Mesenchymal stem cell (in vitro differentiated cells and primary cell): ENCODE data around the gene KCNJ8.

Source experiments
- DNase-seq: peaks from one replicate; pipeline ENCODE4 v3.0.0-alpha.2; 2013
- H2AFZ ChIP-seq: one replicate; pipeline ENCODE4 v1.6.1; 2013; ENCODE audit warnings: low read depth, mild to moderate bottlenecking, control low read depth, inconsistent platforms, low read length, moderate library complexity
- H2AK5ac ChIP-seq: 2 replicates; pipeline ENCODE4 v1.6.1; 2013; ENCODE audit warnings: low read length, moderate library complexity, mild to moderate bottlenecking, inconsistent platforms; ENCODE audit not compliant: severe bottlenecking
- H2BK120ac ChIP-seq: one replicate; pipeline ENCODE4 v1.6.1; 2013; ENCODE audit warnings: low read depth, mild to moderate bottlenecking, inconsistent platforms, low read length, moderate library complexity
- H2BK12ac ChIP-seq, 2 experiments: one replicate each; pipeline ENCODE4 v1.6.1; 2013; ENCODE audit warnings: inconsistent platforms in 2 of 2, low read length in 2 of 2, mild to moderate bottlenecking in 2 of 2, moderate library complexity in 2 of 2, control low read depth in 1 of 2
- H2BK15ac ChIP-seq: one replicate; pipeline ENCODE4 v1.6.1; 2013; ENCODE audit warnings: mild to moderate bottlenecking, low read depth, inconsistent platforms; ENCODE audit not compliant: poor library complexity, severe bottlenecking
- H2BK5ac ChIP-seq: 2 replicates; pipeline ENCODE4 v1.6.1; 2013; ENCODE audit warnings: low read depth, mild to moderate bottlenecking, low read length, control low read depth, inconsistent platforms; ENCODE audit not compliant: poor library complexity, severe bottlenecking
- H3K14ac ChIP-seq, 2 experiments: one replicate each; pipeline ENCODE4 v1.6.1; 2013; ENCODE audit warnings: inconsistent platforms in 2 of 2, low read length in 2 of 2, control low read depth in 1 of 2, mild to moderate bottlenecking in 1 of 2, moderate library complexity in 1 of 2
- H3K18ac ChIP-seq, 2 experiments: one replicate each; pipeline ENCODE4 v1.6.1; 2013; ENCODE audit warnings: inconsistent platforms in 2 of 2, low read length in 2 of 2, control low read depth in 1 of 2, low read depth in 1 of 2, mild to moderate bottlenecking in 1 of 2
- H3K23ac ChIP-seq, 2 experiments: one replicate each; pipeline ENCODE4 v1.6.1; 2013; ENCODE audit warnings: inconsistent platforms in 2 of 2, low read length in 2 of 2, mild to moderate bottlenecking in 2 of 2, moderate library complexity in 2 of 2, control low read depth in 1 of 2
- H3K27ac ChIP-seq: 2 replicates; pipeline ENCODE4 v1.5.1; 2013; ENCODE audit warnings: mild to moderate bottlenecking, moderate library complexity, low read length, control low read depth, inconsistent platforms; ENCODE audit not compliant: poor library complexity, severe bottlenecking
- H3K27me3 ChIP-seq, 2 experiments: 2 replicates each; pipeline versions ENCODE4 v1.6.1 to v1.7.0; 2013; ENCODE audit warnings: low read length in 2 of 2, mild to moderate bottlenecking in 2 of 2, moderate library complexity in 2 of 2, control low read depth in 1 of 2, inconsistent platforms in 1 of 2; ENCODE audit not compliant: control insufficient read depth in 1 of 2, insufficient read depth in 1 of 2
- H3K36me3 ChIP-seq, 2 experiments: 2 replicates each; pipeline versions ENCODE4 v1.6.1 to v1.7.0; 2013; ENCODE audit warnings: low read length in 2 of 2, control low read depth in 1 of 2, inconsistent platforms in 1 of 2, low read depth in 1 of 2, mild to moderate bottlenecking in 1 of 2; ENCODE audit not compliant: insufficient read depth in 2 of 2, control insufficient read depth in 1 of 2
- H3K4ac ChIP-seq, 2 experiments: one replicate each; pipeline ENCODE4 v1.6.1; 2013; ENCODE audit warnings: inconsistent platforms in 2 of 2, low read length in 2 of 2, mild to moderate bottlenecking in 2 of 2, moderate library complexity in 2 of 2, control low read depth in 1 of 2, low read depth in 1 of 2
- H3K4me1 ChIP-seq: 2 replicates; pipeline ENCODE4 v1.6.1; 2013; ENCODE audit warnings: low read depth, low read length, control low read depth; ENCODE audit not compliant: control insufficient read depth, insufficient read depth
- H3K4me2 ChIP-seq: 2 replicates; pipeline ENCODE4 v1.6.1; 2013; ENCODE audit warnings: low read length, mild to moderate bottlenecking, inconsistent platforms; ENCODE audit not compliant: poor library complexity, severe bottlenecking
- H3K4me3 ChIP-seq, 2 experiments: 2 replicates each; pipeline versions ENCODE4 v1.5.1 to v1.7.0; 2013; ENCODE audit warnings: low read length in 2 of 2, mild to moderate bottlenecking in 2 of 2, control low read depth in 1 of 2, low read depth in 1 of 2; ENCODE audit not compliant: insufficient read depth in 1 of 2
- H3K79me1 ChIP-seq: replicated peaks from 2 replicates; pipeline ENCODE4 v1.6.1; 2013; ENCODE audit warnings: mild to moderate bottlenecking, control low read depth, low read length, inconsistent platforms; ENCODE audit not compliant: poor library complexity, severe bottlenecking
- H3K9ac ChIP-seq: 2 replicates; pipeline ENCODE4 v1.7.0; 2013; ENCODE audit warnings: mild to moderate bottlenecking, low read length, moderate library complexity
- H3K9me3 ChIP-seq: 2 replicates; pipeline ENCODE4 v1.7.0; 2013; ENCODE audit warnings: mild to moderate bottlenecking, low read length; ENCODE audit not compliant: control insufficient read depth
- H4K8ac ChIP-seq: one replicate; pipeline ENCODE4 v1.6.1; 2013; ENCODE audit warnings: inconsistent platforms, mild to moderate bottlenecking, low read length, moderate library complexity
- H4K91ac ChIP-seq: one replicate; pipeline ENCODE4 v1.6.1; 2013; ENCODE audit warnings: mild to moderate bottlenecking, low read length, inconsistent platforms
- WGBS: methylation state at CpG from one replicate; pipeline ENCODE4 v1.1.7; 2013; ENCODE audit warnings: mixed read lengths; 5-methylcytosine and 5-hydroxymethylcytosine counted together

Gene KCNJ8

DNA sequence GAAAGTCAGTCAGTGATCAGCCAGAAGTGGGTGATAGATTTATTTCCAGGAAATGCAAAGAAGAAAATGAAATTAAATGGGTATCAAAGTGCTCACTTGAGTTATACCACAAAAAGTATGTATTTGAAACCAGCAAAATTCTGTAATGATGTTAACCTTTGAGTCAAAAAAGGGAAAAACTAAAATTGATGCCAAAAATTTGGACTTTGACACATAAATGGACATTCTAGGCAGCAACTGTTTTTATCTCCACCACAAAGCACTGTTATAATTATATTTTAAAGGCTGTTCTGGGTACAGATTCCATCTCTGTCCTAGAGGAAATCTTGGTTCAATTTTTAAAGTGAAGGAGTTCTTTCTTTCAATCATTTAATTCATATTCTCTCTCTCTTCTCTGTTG lies 31.7 kb upstream of the KCNJ8 start:
- Histone ChIP-seq H2BK12ac (no peak overlapping the region), H3K14ac (no peak overlapping the region), H3K27ac (no peak overlapping the region), H2BK120ac (no peak overlapping the region), H2BK5ac (no peak overlapping the region), H4K91ac (no peak overlapping the region), H4K8ac (no peak overlapping the region), H3K4me1 (no peaks in the 10 kb centered on the region), H3K27me3 (no peaks in the 10 kb centered on the region), H2AK5ac (no peak overlapping the region), H3K9ac (no peak overlapping the region), H3K18ac (no peak overlapping the region), H3K23ac (no peak overlapping the region), H3K4ac (no peak overlapping the region), H3K79me1 (no peaks in the 10 kb centered on the region), H2BK15ac (no peak overlapping the region), H3K4me3 (no peak overlapping the region), H3K9me3 (no peaks in the 10 kb centered on the region), H2AFZ (no peak overlapping the region), H3K4me2 (no peak overlapping the region), H3K36me3 (no peaks in the 10 kb centered on the region)
- DNase-seq: no peak

DNA sequence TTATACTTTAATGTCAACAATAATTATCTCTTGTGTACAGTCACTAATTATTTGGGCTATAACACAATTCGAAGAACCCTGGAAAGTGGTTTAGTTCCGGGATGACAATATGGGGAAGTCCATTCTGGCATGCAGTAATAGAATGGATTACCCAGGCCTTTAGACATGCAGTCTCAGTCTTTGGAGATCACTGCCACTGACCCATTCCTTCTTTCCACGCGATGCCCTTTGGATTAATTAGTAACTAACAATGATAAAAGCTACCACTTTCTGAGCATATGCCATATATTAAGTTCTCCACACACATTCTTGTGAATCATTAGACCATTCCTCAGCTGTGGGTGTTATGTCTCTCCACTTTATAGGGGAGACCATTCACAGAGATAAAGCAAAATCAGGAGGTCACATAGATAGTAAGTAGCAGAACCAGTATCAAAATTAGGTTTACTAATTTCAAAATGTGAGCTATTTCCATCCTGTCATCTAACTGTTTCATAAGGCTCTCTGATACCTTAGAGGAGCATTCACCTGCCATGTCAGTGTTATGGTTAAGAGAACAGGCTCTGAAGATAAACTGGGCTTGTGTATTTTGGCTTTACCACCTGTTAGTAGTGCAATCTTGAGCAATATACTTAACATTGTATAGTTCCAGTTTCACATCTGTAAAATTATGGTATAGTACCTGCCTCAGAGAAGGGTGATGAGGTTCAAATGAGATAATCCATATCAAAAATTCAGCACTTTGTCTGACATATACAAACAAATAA lies 27.2 kb upstream of the KCNJ8 start:
- Histone ChIP-seq H3K18ac (no peak overlapping the region), H2AFZ (no peak overlapping the region), H3K9me3 (no peaks in the 10 kb centered on the region), H2BK15ac (no peak overlapping the region), H3K14ac (no peak overlapping the region), H2AK5ac (no peak overlapping the region), H3K9ac (no peak overlapping the region), H3K23ac (no peak overlapping the region), H2BK120ac (no peak overlapping the region), H3K36me3 (no peaks in the 10 kb centered on the region), H3K4me3 (no peak overlapping the region), H4K8ac (no peak overlapping the region), H3K4ac (no peak overlapping the region), H3K27me3 (no peaks in the 10 kb centered on the region), H3K4me2 (no peak overlapping the region), H4K91ac (no peak overlapping the region), H2BK12ac (no peak overlapping the region), H3K79me1 (no peaks in the 10 kb centered on the region), H3K27ac (peak overlapping the region; percentile 97), H3K4me1 (no peaks in the 10 kb centered on the region), H2BK5ac (peak overlapping the region; percentile 81)
- WGBS: 80% methylated on average over 4 of the region's 4 CpGs
- DNase-seq: no peak

DNA sequence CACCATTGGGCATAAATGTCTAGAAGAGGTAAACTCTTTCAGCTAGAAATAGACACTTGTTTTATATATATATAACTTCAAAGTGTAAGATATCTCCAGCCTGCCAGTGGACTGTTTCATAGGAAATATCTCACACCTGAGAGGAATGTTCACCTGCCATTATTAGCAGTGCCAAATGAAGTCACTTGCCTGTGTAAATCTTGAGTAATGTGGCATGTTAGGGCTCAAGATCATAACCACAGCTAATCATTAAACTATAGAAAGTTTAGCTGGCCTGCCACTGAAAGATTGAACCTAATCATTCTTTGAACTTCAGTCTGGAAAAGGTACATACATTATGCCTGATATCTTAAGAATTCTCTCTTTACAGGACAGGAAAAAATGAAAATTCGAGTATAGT lies 25.5 kb upstream of the KCNJ8 start:
- H2BK12ac ChIP-seq: no peak overlapping the region
- no peaks in the 10 kb centered on the region for H3K9me3 ChIP-seq
- H3K79me1 ChIP-seq: no peaks in the 10 kb centered on the region
- no peak for DNase-seq
- no peak overlapping the region for H3K9ac ChIP-seq
- no peaks in the 10 kb centered on the region for H3K36me3 ChIP-seq
- H3K14ac ChIP-seq: no peak overlapping the region
- H3K18ac ChIP-seq: no peak overlapping the region
- H3K4me2 ChIP-seq: no peak overlapping the region
- no peaks in the 10 kb centered on the region for H3K4me1 ChIP-seq
- H3K4me3 ChIP-seq: no peak overlapping the region
- no peak overlapping the region for H3K23ac ChIP-seq
- H2BK120ac ChIP-seq: no peak overlapping the region
- H3K4ac ChIP-seq: no peak overlapping the region
- no CpG with 5 or more reads among the region's 1 CpG for WGBS
- peak overlapping the region; percentile 56 for H3K27ac ChIP-seq
- no peak overlapping the region for H2AK5ac ChIP-seq
- H4K91ac ChIP-seq: no peak overlapping the region
- H2BK15ac ChIP-seq: no peak overlapping the region
- no peak overlapping the region for H4K8ac ChIP-seq
- H3K27me3 ChIP-seq: no peaks in the 10 kb centered on the region
- H2BK5ac ChIP-seq: no peak overlapping the region
- no peak overlapping the region for H2AFZ ChIP-seq

DNA sequence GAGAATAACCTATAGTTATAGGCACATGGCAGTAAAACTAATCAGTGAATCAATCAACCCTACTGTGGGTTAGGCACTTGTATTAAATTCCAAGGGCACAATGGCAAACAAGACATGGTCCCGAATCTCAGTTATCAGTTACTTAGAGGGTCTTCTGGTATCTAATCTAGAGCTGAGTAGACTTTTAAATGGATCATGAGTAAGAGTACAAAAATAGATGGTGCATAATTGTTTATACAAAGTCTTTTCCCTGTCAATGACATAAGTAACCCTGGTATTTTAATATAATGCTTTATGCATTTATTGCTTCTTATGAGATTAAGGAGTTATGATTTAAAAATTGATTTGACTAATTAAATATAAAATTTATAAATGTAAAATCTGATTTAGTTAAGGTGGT lies 23.0 kb upstream of the KCNJ8 start:
- WGBS: 100% methylated on average over 1 of the region's 1 CpG

More for the DNA sequence above, 23.0 kb upstream of the KCNJ8 start:
- no peaks in the 10 kb centered on the region for H3K27me3 ChIP-seq
- H2BK15ac ChIP-seq: no peak overlapping the region
- no peak overlapping the region for H3K9ac ChIP-seq
- H3K23ac ChIP-seq: no peak overlapping the region
- no peak overlapping the region for H2BK12ac ChIP-seq
- peaks cover 2% of the 10 kb centered on the region for H3K4me1 ChIP-seq
- H4K8ac ChIP-seq: no peak overlapping the region
- no peak overlapping the region for H2BK5ac ChIP-seq
- no peak overlapping the region for H3K4me3 ChIP-seq
- no peaks in the 10 kb centered on the region for H3K36me3 ChIP-seq
- no peak overlapping the region for H4K91ac ChIP-seq
- H3K79me1 ChIP-seq: no peaks in the 10 kb centered on the region
- no peak for DNase-seq
- H3K4ac ChIP-seq: no peak overlapping the region
- H3K18ac ChIP-seq: no peak overlapping the region
- H3K9me3 ChIP-seq: no peaks in the 10 kb centered on the region
- H3K27ac ChIP-seq: no peak overlapping the region
- no peak overlapping the region for H3K14ac ChIP-seq
- H2AFZ ChIP-seq: no peak overlapping the region
- H3K4me2 ChIP-seq: no peak overlapping the region
- H2AK5ac ChIP-seq: no peak overlapping the region
- H2BK120ac ChIP-seq: no peak overlapping the region
